ENCODE results near the gene CDC14A.

- TF ChIP-seq CTCF (IDR thresholded peaks at IDR 0.05), result no peak
- no peak for TF ChIP-seq POLR2A (IDR thresholded peaks at IDR 0.05)
These were observed 200.6 kb downstream of the CDC14A start for GRCh38 chr1:100552922-100553321.

Measured in heart left ventricle (tissue), 13 donors.